ENCODE results near the gene GLT6D1.
"Not testable (repeated sequence)": the region's sequence is repeated elsewhere in the genome, so short reads cannot be mapped to it uniquely, and the experiment has no call there.

The GLT6D1 gene

GRCh38 chr9:135664801-135665794 lies 25.8 kb upstream of the GLT6D1 start:
- DNase-seq, result no peak

- DNase-seq, result no peak
Observed at GRCh38 chr9:135664266-135664665, 24.9 kb upstream of the GLT6D1 start.

- DNase-seq, result no peak
Observed at GRCh38 chr9:135663857-135664256, 24.5 kb upstream of the GLT6D1 start.

- no peak for DNase-seq
Observed at GRCh38 chr9:135663451-135663770, 24.1 kb upstream of the GLT6D1 start.

- no peak for DNase-seq
Observed at GRCh38 chr9:135662758-135663450, 23.6 kb upstream of the GLT6D1 start, which contains the start of gene LCN9. Gene LCN9, plus strand, starts transcription at chr9:135663309. Its CDS starts 13 bp downstream, at chr9:135663322.

GRCh38 chr9:135661816-135662560 lies 22.6 kb upstream of the GLT6D1 start:
- DNase-seq, result no peak

- DNase-seq, result no peak
Observed at GRCh38 chr9:135660407-135660806, 21.1 kb upstream of the GLT6D1 start.

- no peak for DNase-seq
Observed at GRCh38 chr9:135659252-135659651, 19.9 kb upstream of the GLT6D1 start.

- no peak for DNase-seq
Observed at GRCh38 chr9:135657416-135657815, 18.1 kb upstream of the GLT6D1 start.

GRCh38 chr9:135655317-135655716 lies 16.0 kb upstream of the GLT6D1 start:
- DNase-seq, result no peak

- DNase-seq, result no peak
Observed at GRCh38 chr9:135650408-135650807, 11.1 kb upstream of the GLT6D1 start.

GRCh38 chr9:135649508-135649907 lies 10.2 kb upstream of the GLT6D1 start:
- no peak for DNase-seq

- DNase-seq, result no peak
Observed at GRCh38 chr9:135648494-135649410, 9.4 kb upstream of the GLT6D1 start.

GRCh38 chr9:135647884-135648283 lies 8.5 kb upstream of the GLT6D1 start:
- DNase-seq, result no peak

GRCh38 chr9:135644631-135645218 lies 5.4 kb upstream of the GLT6D1 start:
- DNase-seq, result no peak

- DNase-seq, result no peak
Observed at GRCh38 chr9:135641745-135642144, 2.4 kb upstream of the GLT6D1 start.

- no peak for DNase-seq
Observed at GRCh38 chr9:135641047-135641446, 1.7 kb upstream of the GLT6D1 start.

- DNase-seq, result not testable (repeated sequence)
Observed at GRCh38 chr9:135636930-135637530, 2.3 kb downstream of the GLT6D1 start.

GRCh38 chr9:135632841-135633240 lies 6.5 kb downstream of the GLT6D1 start:
- no peak for DNase-seq

GRCh38 chr9:135624282-135624681 lies 15.1 kb downstream of the GLT6D1 start:
- no peak for DNase-seq

- DNase-seq, result no peak
Observed at GRCh38 chr9:135622415-135623020, 16.8 kb downstream of the GLT6D1 start.
